Endothelial cell of umbilical vein (primary cell): Measurements from ENCODE around the gene OR52L1. TPM values are rescaled to one million over a fixed set of nuclear protein-coding genes. Genes with fewer than 3 reads are reported as not detected.

Source experiments
- BruUV-seq: library from RNA; stranded (reverse); fragments of 400-500 nt; replicated peaks from 2 replicates; lab custom pipeline; 2021; lab: Mats Ljungman, UMichigan
- CTCF ChIA-PET: fragments of 300-600, 350-600 bp; sonication (Branson Sonifier 250); formaldehyde crosslinking; loops from one replicate; lab custom pipeline; 2021; ENCODE audit warnings: antibody characterized with exemption, inconsistent platforms; lab: Charles Lee
- POLR2A ChIA-PET: fragments of 300-600, 350-600 bp; sonication (Branson Sonifier 250); formaldehyde crosslinking; loops from one replicate; lab custom pipeline; 2021; ENCODE audit warnings: antibody characterized with exemption, inconsistent platforms; lab: Charles Lee
- DNase-seq: peaks from one replicate; pipeline ENCODE4 v3.0.0-alpha.2; 2011; ENCODE audit warnings: low read depth, low spot score
- FAIRE-seq: peaks from 2 replicates; lab custom pipeline; 2011; peaks lifted over from hg19 to GRCh38; lab: Jason Lieb, UNC
- H2AFZ ChIP-seq: 2 replicates; pipeline ENCODE4 v1.6.0; 2012; ENCODE audit warnings: low read depth, low read length, control low read depth, inconsistent platforms
- H3K27ac ChIP-seq: 2 replicates; pipeline ENCODE4 v1.5.1; 2011; ENCODE audit warnings: low read depth, mild to moderate bottlenecking, control low read depth, low read length, moderate library complexity; ENCODE audit not compliant: insufficient read depth
- H3K27me3 ChIP-seq, 2 experiments: 2 replicates each; pipeline versions ENCODE4 v1.6.0 to v1.6.1; 2011; ENCODE audit warnings: low read length in 2 of 2, mixed read lengths in 1 of 2; ENCODE audit not compliant: control insufficient read depth in 2 of 2, insufficient read depth in 2 of 2
- H3K36me3 ChIP-seq, 2 experiments: 2 replicates in 1 of 2; 3 replicates in 1 of 2; pipeline ENCODE4 v1.5.1; 2011; ENCODE audit warnings: low read length in 2 of 2, mild to moderate bottlenecking in 1 of 2, moderate library complexity in 1 of 2; ENCODE audit not compliant: control insufficient read depth in 2 of 2, insufficient read depth in 2 of 2; ENCODE audit errors: extremely low read depth in 1 of 2
- H3K4me1 ChIP-seq: 3 replicates; pipeline ENCODE4 v1.5.1; 2011; ENCODE audit warnings: mild to moderate bottlenecking, low read length; ENCODE audit not compliant: control insufficient read depth, insufficient read depth; ENCODE audit errors: extremely low read depth
- H3K4me2 ChIP-seq: 2 replicates; pipeline ENCODE4 v1.6.1; 2011; ENCODE audit warnings: low read length, control low read depth, mixed read lengths; ENCODE audit not compliant: insufficient read depth
- H3K4me3 ChIP-seq, 3 experiments: fragments of 200-600 bp in 1 of 3; sonication (generic), shearing (Covaris generic) in 1 of 3; replicated peaks in 1 of 3; 2 replicates each; pipeline ENCODE4 v1.5.1; 2011 to 2016; ENCODE audit warnings: control low read depth in 3 of 3, low read length in 3 of 3, mild to moderate bottlenecking in 2 of 3, inconsistent platforms in 1 of 3, low read depth in 1 of 3, moderate library complexity in 1 of 3; ENCODE audit not compliant: insufficient read depth in 1 of 3
- H3K79me2 ChIP-seq: 2 replicates; pipeline ENCODE4 v1.6.0; 2012; ENCODE audit warnings: low read length, inconsistent platforms; ENCODE audit not compliant: control insufficient read depth, insufficient read depth
- H3K9ac ChIP-seq: replicated peaks from 2 replicates; pipeline ENCODE3; 2011; ENCODE audit warnings: low read length, control low read depth; ENCODE audit not compliant: insufficient read depth; ENCODE audit errors: extremely low read depth
- H3K9me1 ChIP-seq: replicated peaks from 3 replicates; pipeline ENCODE4 v1.6.0; 2011; ENCODE audit warnings: mild to moderate bottlenecking, low read length; ENCODE audit not compliant: control insufficient read depth, insufficient read depth; ENCODE audit errors: extremely low read depth
- H3K9me3 ChIP-seq: replicated peaks from 2 replicates; pipeline ENCODE4 v1.5.1; 2012; ENCODE audit warnings: low read length, inconsistent platforms; ENCODE audit not compliant: control insufficient read depth, insufficient read depth
- H4K20me1 ChIP-seq: replicated peaks from 2 replicates; pipeline ENCODE3; 2011; ENCODE audit warnings: mild to moderate bottlenecking, low read length; ENCODE audit not compliant: control insufficient read depth, insufficient read depth; ENCODE audit errors: extremely low read depth
- CTCF ChIP-seq, 2 donors: IDR thresholded peaks; 1 replicate in 1 of 2; 2 replicates in 1 of 2; pipeline ENCODE4 v1.5.1; 2011; ENCODE audit warnings: low read length in 2 of 2, mild to moderate bottlenecking in 2 of 2, moderate library complexity in 2 of 2, control low read depth in 1 of 2, inconsistent platforms in 1 of 2, low read depth in 1 of 2; ENCODE audit not compliant: insufficient read depth in 1 of 2; ENCODE audit errors: extremely low read depth in 1 of 2
- EZH2 ChIP-seq: IDR thresholded peaks from 2 replicates; pipeline ENCODE4 v1.6.1; 2012; ENCODE audit warnings: borderline replicate concordance, low read depth, mild to moderate bottlenecking, moderate library complexity, low read length, inconsistent platforms; ENCODE audit not compliant: severe bottlenecking
- FOS ChIP-seq: IDR thresholded peaks from 2 replicates; pipeline ENCODE4 v1.6.1; 2011; ENCODE audit warnings: mild to moderate bottlenecking, low read length, moderate library complexity, borderline replicate concordance; ENCODE audit not compliant: insufficient read depth
- GATA2 ChIP-seq: IDR thresholded peaks from 2 replicates; pipeline ENCODE4 v1.7.0; 2011; ENCODE audit warnings: low read depth, mild to moderate bottlenecking, moderate library complexity, mixed read lengths, low read length; ENCODE audit not compliant: insufficient read length, insufficient read depth
- JUN ChIP-seq: IDR thresholded peaks from 2 replicates; pipeline ENCODE4 v1.6.1; 2011; ENCODE audit warnings: borderline replicate concordance, low read depth; ENCODE audit not compliant: insufficient read length, insufficient read depth
- MAX ChIP-seq: IDR thresholded peaks from 2 replicates; pipeline ENCODE4 v1.6.1; 2011; ENCODE audit not compliant: insufficient read depth, insufficient read length
- MYC ChIP-seq: IDR thresholded peaks from one replicate; pipeline ENCODE4 v1.6.1; 2011; ENCODE audit warnings: mild to moderate bottlenecking, low read depth, low read length
- POLR2A ChIP-seq: IDR thresholded peaks from 2 replicates; pipeline ENCODE4 v1.6.1; 2012; ENCODE audit warnings: low read depth, mild to moderate bottlenecking, control low read depth, low read length
- POLR2AphosphoS5 ChIP-seq: IDR thresholded peaks from 2 replicates; pipeline ENCODE4 v1.6.1; 2012; ENCODE audit warnings: low read depth, mild to moderate bottlenecking, control low read depth, low read length, moderate library complexity; ENCODE audit not compliant: insufficient read depth
- dilution Hi-C: fragments of 300-500 bp; cut with MboI; formaldehyde crosslinking; loops from one replicate; pipeline ENCODE4 v1.15.0; 2019; ENCODE audit warnings: low sequenced_read_pairs; ENCODE audit not compliant: extremely low pct_ligation_motif_present
- intact Hi-C: fragments of 100-400 bp; cut with micrococcal nuclease; formaldehyde crosslinking; loops from one replicate; pipeline ENCODE4 v1.10.0; 2022
- polyA plus RNA-seq, 4 experiments: library from polyadenylated mRNA; depleted of rRNA in 3 of 4; stranded (reverse) in 3 of 4; unstranded in 1 of 4; fragments of >200 nt; gene quantifications; 2 replicates each; pipeline versions ENCODE4 v1.2.1 to v1.2.3, GENCODE V29; 2011 to 2012; ENCODE audit warnings: missing spikeins in 1 of 4
- total RNA-seq: library from RNA; stranded (reverse); gene quantifications from 2 replicates; pipeline ENCODE4 v1.2.3, GENCODE V29; 2021

Gene OR52L1
- total and polyA plus RNA-seq, 2 donors (not counting 3 experiments of a cell fraction or from before 2014, with no cell fraction given), result 0.07 TPM; not detected in 1

GRCh38 chr11:6030708-6031405 is 44.1 kb upstream of the OR52L1 start, which contains the start of gene OR56A1:
OR56A1 (minus strand) TSS chr11:6030758; CDS start chr11:6027692, 3,066 bp downstream.
- Histone ChIP-seq H3K9me3 (no peaks in the 10 kb centered on the region), H3K4me3 (no peak within 1 kb of the TSS), H4K20me1 (no peaks in the 10 kb centered on the region), H3K9ac (no peak within 1 kb of the TSS), H3K79me2 (no peaks in the 10 kb centered on the region), H3K9me1 (no peaks in the 10 kb centered on the region), H3K4me2 (no peak within 1 kb of the TSS), H3K36me3 (no peaks in the 10 kb centered on the region), H3K27me3 (peaks cover 0 to 4% of the 10 kb centered on the region in 2 experiments), H2AFZ (no peak within 1 kb of the TSS), H3K4me1 (no peaks in the 10 kb centered on the region), H3K27ac (no peak within 1 kb of the TSS)
- BruUV-seq, result no TSS peak
- FAIRE-seq, result no peak
- intact Hi-C loops (no loop called here), dilution Hi-C loops (no loop called here)
- no peak for TF ChIP-seq MYC
- no peak for TF ChIP-seq POLR2A
- TF ChIP-seq CTCF (IDR thresholded peaks at IDR 0.05; ENCODE audit: extremely low read depth in 1 of 2, insufficient read depth in 1 of 2, low read depth in 1 of 2, low read length in 2 of 2), result no peak
- no peak for TF ChIP-seq MAX
- TF ChIP-seq EZH2, result no peak
- no peak for TF ChIP-seq GATA2
- TF ChIP-seq POLR2AphosphoS5, result no peak
- no peak for TF ChIP-seq JUN
- no peak for TF ChIP-seq FOS
- ChIA-PET CTCF (interaction anchor here (1.4 kb wide), 1 partner anchor 9 kb away, joined by 3 read pairs; no protein-coding TSS in a partner anchor), POLR2A (no interaction called here)
- DNase-seq, result no peak
